ENCODE results near the gene PDE3A. TPM values are rescaled to one million over a fixed set of nuclear protein-coding genes. Genes with fewer than 3 reads are reported as not detected.

The PDE3A gene
- total RNA-seq, 1 experiment from 2014 or later = 0.80 TPM

DNA sequence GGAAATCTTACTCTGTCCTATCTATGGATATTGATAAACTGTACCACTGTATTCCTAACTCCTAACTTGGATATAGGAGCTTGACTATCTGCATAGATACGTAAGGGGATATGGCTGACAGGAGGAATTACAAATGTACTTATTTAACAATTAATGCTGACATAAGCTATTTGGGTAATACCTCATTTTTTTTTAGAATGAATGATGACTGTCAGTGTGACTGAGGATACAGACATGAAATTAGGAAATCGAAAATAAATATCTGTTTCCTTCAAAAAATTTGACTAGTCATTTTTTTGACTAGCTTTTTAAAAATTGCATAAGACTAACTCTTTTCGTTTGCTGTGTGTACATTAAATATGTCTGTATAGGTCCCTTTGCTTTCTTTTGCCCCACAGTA is 74.9 kb downstream of the PDE3A start:
- BruUV-seq (replicated peaks) = no TSS peak
- H3K4me1 ChIP-seq (ENCODE audit: insufficient read depth, low read length, poor library complexity, severe bottlenecking) = peaks cover under 1% of the 10 kb centered on the region
- no peak overlapping the region for H3K27ac ChIP-seq (ENCODE audit: low read depth, low read length, poor library complexity, severe bottlenecking)
- TF ChIP-seq EZH2 (IDR thresholded peaks at IDR 0.05; ENCODE audit: borderline replicate concordance, low read depth, low read length, poor library complexity, severe bottlenecking) = no peak
- TF ChIP-seq, protein P1, sequence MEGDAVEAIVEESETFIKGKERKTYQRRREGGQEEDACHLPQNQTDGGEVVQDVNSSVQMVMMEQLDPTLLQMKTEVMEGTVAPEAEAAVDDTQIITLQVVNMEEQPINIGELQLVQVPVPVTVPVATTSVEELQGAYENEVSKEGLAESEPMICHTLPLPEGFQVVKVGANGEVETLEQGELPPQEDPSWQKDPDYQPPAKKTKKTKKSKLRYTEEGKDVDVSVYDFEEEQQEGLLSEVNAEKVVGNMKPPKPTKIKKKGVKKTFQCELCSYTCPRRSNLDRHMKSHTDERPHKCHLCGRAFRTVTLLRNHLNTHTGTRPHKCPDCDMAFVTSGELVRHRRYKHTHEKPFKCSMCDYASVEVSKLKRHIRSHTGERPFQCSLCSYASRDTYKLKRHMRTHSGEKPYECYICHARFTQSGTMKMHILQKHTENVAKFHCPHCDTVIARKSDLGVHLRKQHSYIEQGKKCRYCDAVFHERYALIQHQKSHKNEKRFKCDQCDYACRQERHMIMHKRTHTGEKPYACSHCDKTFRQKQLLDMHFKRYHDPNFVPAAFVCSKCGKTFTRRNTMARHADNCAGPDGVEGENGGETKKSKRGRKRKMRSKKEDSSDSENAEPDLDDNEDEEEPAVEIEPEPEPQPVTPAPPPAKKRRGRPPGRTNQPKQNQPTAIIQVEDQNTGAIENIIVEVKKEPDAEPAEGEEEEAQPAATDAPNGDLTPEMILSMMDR (conservative IDR thresholded peaks at IDR 0.05; ENCODE audit: low read depth, low read length) = no peak
- POLR2A ChIA-PET (ENCODE audit: low non-redundant PET) = no interaction called here
- CTCF ChIA-PET = no interaction called here
- H3K9me3 ChIP-seq (ENCODE audit: low read depth, low read length, poor library complexity, severe bottlenecking) = no peaks in the 10 kb centered on the region
- DNase-seq (ENCODE audit: low spot score) = no peak
- H3K27me3 ChIP-seq (replicated peaks; ENCODE audit: insufficient read depth, low read depth, low read length, poor library complexity) = peaks cover 13% of the 10 kb centered on the region
- no peak overlapping the region for H3K4me3 ChIP-seq (ENCODE audit: low read depth, low read length, poor library complexity, severe bottlenecking)
- no peaks in the 10 kb centered on the region for H3K36me3 ChIP-seq (ENCODE audit: insufficient read depth, low read length, poor library complexity, severe bottlenecking)
- intact Hi-C loops (cut with micrococcal nuclease; ENCODE audit: unreplicated experiment) = no loop called here

DNA sequence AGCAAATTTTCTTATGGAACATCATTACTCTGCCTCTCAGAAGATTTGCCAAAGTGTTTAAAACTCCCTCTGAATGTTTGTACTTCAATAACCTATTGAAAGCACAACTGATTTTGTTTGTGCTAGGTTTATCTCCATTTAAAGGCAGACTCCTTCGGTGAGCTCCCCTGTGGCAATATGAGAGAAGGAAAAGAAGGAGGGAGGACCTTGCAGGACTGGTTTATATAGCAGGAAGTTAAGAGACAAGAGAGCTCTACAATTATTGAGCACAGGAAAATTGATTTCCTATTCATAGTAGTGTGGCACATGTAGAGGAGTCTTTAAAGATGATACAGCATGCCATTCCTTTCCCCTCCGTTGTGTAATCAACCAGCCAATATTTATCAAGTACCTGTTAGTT is 75.5 kb downstream of the PDE3A start:
- CTCF ChIA-PET = no interaction called here
- H3K36me3 ChIP-seq (ENCODE audit: insufficient read depth, low read length, poor library complexity, severe bottlenecking) = no peaks in the 10 kb centered on the region
- DNase-seq (ENCODE audit: low spot score) = no peak
- no peak overlapping the region for H3K4me3 ChIP-seq (ENCODE audit: low read depth, low read length, poor library complexity, severe bottlenecking)
- no TSS peak for BruUV-seq (replicated peaks)
- intact Hi-C loops (cut with micrococcal nuclease; ENCODE audit: unreplicated experiment) = no loop called here
- peaks cover 13% of the 10 kb centered on the region for H3K27me3 ChIP-seq (replicated peaks; ENCODE audit: insufficient read depth, low read depth, low read length, poor library complexity)
- peaks cover 6% of the 10 kb centered on the region for H3K4me1 ChIP-seq (ENCODE audit: insufficient read depth, low read length, poor library complexity, severe bottlenecking)
- no peaks in the 10 kb centered on the region for H3K9me3 ChIP-seq (ENCODE audit: low read depth, low read length, poor library complexity, severe bottlenecking)
- POLR2A ChIA-PET (ENCODE audit: low non-redundant PET) = no interaction called here
- no peak for TF ChIP-seq EZH2 (IDR thresholded peaks at IDR 0.05; ENCODE audit: borderline replicate concordance, low read depth, low read length, poor library complexity, severe bottlenecking)
- TF ChIP-seq, protein P1 (conservative IDR thresholded peaks at IDR 0.05; ENCODE audit: low read depth, low read length) = no peak
- no peak overlapping the region for H3K27ac ChIP-seq (ENCODE audit: low read depth, low read length, poor library complexity, severe bottlenecking)

DNA sequence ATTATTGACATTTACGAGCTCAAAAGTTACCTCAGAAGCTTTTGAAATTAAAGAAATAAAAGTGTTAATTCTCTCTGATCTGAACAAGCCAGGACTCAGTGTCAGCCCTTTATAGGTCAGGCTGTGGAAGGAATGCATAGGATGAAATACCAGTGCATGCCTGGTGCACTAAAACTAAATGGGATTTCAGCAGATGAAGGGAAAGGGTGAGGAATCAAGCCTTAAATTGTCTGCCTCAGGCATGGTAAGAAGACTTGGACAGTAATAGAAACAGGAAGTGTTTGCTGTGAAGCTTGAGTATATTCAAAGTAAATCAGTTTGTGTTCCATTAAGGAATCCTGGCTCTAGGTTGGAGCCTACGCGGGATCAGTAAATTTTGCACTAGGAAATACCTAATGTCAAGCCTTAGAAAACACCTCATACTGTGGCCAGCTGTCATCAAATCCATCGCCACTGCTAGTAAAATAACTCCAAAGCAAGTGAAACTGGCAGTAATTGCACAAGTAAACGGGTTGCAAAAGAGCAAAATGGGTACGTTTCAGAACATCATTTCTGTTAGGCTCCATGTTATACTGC is 76.3 kb downstream of the PDE3A start:
- Histone ChIP-seq H3K27me3 (replicated peaks; ENCODE audit: insufficient read depth, low read depth, low read length, poor library complexity) (peaks cover 13% of the 10 kb centered on the region), H3K27ac (ENCODE audit: low read depth, low read length, poor library complexity, severe bottlenecking) (no peak overlapping the region), H3K4me3 (ENCODE audit: low read depth, low read length, poor library complexity, severe bottlenecking) (no peak overlapping the region), H3K36me3 (ENCODE audit: insufficient read depth, low read length, poor library complexity, severe bottlenecking) (no peaks in the 10 kb centered on the region), H3K9me3 (ENCODE audit: low read depth, low read length, poor library complexity, severe bottlenecking) (no peaks in the 10 kb centered on the region), H3K4me1 (ENCODE audit: insufficient read depth, low read length, poor library complexity, severe bottlenecking) (peaks cover 7% of the 10 kb centered on the region)
- CTCF ChIA-PET = no interaction called here
- DNase-seq (ENCODE audit: low spot score) = peak; percentile 3
- no TSS peak for BruUV-seq (replicated peaks)
- POLR2A ChIA-PET (ENCODE audit: low non-redundant PET) = no interaction called here
- TF ChIP-seq EZH2 (IDR thresholded peaks at IDR 0.05; ENCODE audit: borderline replicate concordance, low read depth, low read length, poor library complexity, severe bottlenecking) = no peak
- TF ChIP-seq, protein P1 (conservative IDR thresholded peaks at IDR 0.05; ENCODE audit: low read depth, low read length) = no peak
- intact Hi-C loops (cut with micrococcal nuclease; ENCODE audit: unreplicated experiment) = no loop called here
